Anterior cingulate cortex (tissue), 58 donors: ENCODE results near the gene LIPC.

Source experiments
- DNase-seq, 58 donors: peaks; one replicate each; lab custom pipeline; 2025; lab: John Stamatoyannopoulos, UW

The LIPC gene

GRCh38 chr15:58548308-58549012 lies 116.7 kb downstream of the LIPC start:
- DNase-seq = no peak

GRCh38 chr15:58549013-58549784 lies 117.4 kb downstream of the LIPC start:
- peak in 1 of 58 donors; percentile 20 for DNase-seq

DNA sequence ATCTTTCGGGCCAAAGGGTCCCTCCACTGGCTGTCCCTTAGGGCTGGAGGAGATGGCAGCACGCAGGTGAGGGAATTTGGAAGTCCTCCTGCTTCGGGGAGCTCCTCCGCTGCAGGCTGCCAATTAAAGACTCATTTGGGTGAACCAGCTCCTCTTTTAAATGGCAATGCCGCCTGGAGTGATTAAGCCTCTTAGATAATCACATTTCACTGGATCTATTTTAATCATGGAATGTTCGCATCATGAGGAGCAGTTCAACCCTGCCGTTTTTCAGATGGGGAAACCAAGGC lies 117.9 kb downstream of the LIPC start:
- DNase-seq = no peak

DNA sequence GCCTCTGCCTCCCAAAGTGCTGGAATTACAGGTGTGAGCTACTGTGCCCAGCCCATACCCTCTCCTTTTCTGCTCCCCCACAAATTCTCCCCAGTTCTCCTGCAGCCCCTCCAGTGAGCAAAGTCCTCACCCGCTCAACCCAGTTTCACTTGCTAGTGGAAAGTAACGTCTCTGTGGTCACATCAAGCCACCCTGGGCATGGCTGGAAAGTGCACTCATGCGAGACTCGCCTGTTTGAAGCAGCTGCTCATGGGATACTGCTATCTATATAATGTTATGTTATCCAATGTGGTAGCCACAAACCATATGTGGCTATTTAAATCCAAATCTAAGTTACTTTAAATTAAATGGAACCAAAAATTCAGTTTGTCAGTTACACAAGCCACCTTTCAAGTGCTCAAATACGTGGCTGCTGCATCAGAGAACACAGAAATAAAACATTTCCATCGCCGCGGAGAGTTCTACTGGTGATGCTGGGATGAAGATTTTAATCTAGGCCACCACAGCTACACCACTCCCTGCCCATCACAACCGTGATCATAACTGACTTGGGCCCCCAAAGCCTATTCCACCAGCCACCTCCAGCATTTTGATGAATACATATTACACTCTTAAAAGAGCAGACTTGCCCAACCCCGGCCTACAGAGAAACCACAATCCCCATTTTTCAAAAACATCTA lies 119.4 kb downstream of the LIPC start:
- peak in 2 of 58 donors; percentile 42 to 54 for DNase-seq

DNA sequence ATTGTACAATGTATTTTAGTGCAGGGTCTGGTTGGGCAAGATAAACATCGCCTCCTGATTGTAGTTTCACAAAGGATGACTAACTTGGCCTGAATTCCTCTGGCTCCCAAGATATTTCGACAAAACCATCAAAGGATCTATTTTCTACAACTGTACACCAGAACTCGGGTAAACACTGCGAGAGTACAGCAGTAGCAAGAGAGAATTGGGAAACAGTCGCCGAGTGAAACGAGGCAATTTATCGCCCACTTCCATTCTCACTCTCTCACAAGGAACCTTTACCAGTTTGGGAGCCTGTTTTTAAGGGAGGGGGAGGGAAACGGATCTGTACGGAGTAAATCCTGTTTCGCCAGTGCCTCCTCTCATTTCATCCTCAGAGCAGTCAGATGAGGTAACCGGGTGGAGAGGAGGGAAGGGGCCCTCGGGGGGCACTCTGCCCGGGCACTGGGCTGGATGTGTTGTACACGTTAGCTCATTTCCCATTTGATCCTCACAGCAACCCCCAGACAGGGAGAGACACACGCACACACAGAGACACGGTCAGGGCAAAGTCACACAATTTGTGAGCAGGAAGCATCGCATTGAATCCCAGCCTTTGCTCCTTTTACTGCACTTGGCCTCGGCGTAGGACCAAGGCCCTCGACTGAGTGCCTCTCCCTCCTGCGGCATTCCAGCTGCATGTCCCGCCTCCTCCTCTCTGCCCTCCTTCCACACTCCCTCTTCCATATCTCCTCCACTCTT lies 120.1 kb downstream of the LIPC start:
- peak in 13 of 58 donors; percentile 12 to 56 (median 34) for DNase-seq

- peak in 1 of 58 donors; percentile 14 for DNase-seq
Observed at GRCh38 chr15:58552505-58553364, 120.9 kb downstream of the LIPC start.

DNA sequence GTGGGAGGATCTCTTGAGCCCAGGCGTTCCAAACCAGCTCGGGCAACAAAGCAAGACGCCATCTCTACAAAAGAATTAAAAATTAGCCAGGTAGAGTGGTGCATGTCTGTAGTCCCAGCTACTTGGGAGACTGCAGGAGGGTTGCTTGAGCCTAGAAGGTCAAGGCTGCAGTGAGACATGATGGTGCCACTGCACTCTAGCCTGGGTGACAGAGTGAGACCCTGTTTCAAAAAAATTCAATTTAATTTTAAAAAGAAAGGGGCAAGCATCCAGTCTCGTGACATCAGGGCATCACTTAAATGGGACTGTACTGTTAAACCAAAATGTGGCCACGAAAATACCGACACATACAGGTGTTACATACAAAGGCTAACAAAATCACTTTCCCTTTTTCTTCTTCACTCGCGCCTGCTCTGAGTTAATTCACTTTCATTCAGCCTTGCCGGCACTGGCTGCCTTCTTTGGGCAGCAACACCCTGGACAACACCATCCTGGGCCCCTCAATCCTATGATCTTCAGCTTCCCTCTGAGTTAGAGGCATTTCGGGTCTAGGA lies 121.7 kb downstream of the LIPC start:
- DNase-seq = no peak

DNA sequence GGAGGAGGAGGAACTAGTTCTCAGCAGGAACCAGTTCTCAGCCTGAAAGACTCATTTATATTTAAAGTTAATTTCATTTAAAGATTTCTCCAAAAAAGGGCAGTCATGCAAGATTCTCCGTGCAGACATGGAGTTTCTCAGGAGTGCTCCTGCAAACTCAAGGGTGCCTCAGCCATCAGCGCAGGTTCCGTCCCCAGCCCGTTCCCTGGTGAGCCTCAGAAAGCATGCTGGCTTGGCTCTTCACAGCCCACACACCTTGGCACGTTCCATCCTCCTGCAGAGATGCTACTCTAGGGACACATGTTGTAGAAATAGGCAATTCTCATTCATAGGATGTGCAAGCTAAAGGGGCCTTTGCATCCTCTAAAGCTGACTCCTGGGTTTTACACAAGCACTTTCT lies 123.0 kb downstream of the LIPC start:
- DNase-seq = peak in 2 of 58 donors; percentile 14 to 16

DNA sequence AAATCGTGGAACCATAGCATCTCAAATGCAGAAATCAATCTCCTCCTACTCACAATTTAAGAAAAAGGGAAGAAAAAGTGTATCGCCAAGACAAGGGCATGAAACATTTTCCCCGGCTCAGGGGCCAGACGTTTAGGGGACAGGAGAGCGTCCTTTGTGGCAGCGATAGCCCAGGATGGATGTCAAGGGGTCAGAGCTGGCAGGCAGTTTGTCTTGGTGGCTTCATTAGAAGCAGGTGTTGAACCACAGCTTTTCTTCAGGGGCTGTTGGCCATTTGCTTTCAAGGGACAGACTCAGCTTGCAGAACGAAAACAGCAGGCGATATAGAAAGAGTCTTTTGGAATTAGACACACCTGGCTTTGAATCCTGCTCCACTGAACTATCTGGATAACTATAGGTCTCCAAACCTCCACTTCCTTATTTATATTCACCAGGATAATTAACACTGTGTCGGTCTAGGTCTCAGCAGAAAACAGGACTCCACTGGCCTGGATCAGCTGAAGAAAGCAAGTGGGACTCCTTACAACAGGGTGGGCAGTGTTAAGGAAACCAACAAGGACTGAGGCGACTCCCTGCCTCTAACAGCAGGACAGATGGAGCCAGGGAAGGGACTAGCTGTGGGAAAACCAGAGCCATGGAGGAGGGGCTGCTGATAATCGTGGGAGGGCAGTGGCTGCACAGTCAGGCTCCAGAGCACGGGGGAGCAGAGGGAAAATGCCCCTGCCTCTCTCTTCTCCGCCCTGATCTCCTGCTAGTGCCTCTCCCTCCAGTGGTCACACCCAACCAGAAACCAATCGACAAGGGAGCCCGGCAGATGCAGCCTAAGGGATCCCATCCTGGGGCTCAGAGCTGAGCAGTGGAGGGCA lies 123.6 kb downstream of the LIPC start:
- DNase-seq = no peak

DNA sequence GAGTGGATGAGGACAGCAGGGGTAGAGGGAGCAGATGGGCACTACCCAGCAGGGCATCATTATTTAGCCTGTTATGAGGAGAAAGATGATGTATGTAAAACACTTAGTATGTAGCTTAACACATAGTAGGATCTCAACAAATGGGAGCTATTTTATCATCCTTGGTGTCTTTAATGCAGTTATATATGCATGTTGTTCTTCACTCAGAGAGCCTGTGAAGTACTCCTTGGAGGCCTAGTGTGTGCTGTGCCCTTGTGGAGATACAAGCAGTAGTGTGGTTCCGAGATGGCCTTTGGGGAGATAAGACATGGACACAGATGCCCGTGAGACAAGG lies 124.2 kb downstream of the LIPC start:
- DNase-seq = no peak

DNA sequence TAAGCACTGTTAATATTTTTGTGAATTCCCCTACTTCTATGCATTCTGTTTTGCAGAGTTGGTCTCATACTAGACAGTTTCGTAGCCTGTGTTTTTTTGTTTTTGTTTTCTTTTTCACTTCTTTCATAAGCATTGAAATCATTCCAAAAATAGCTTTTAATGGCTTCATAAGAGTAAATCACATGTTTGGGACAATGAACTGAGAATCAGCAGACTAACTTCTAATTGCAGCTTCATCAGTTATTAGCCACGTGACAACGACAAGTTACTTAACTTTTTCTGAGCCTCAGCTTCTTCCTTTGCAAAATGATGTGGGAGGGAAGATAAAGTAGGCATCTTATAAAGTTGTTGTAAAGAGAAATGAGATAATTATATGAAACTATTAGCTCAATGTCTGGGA lies 124.8 kb downstream of the LIPC start:
- no peak for DNase-seq

DNA sequence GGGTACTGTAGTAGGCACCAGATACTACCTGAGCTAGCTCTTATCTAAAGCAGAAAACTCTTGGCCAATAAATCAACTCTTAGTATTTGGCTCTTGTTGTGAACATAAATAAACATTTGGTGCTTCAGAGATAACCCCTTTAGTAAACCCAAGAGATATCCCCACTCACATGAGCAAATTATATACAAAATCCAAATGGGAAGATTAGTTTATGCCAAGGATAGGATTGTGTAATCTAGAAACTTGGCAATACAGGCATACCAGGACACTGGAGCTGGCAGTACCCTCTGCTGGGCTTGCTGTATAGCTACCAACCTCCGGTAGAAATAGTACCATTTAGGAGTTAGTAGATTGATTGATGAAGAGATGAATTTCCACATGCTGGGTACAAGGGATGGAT lies 127.0 kb downstream of the LIPC start:
- no peak for DNase-seq

DNA sequence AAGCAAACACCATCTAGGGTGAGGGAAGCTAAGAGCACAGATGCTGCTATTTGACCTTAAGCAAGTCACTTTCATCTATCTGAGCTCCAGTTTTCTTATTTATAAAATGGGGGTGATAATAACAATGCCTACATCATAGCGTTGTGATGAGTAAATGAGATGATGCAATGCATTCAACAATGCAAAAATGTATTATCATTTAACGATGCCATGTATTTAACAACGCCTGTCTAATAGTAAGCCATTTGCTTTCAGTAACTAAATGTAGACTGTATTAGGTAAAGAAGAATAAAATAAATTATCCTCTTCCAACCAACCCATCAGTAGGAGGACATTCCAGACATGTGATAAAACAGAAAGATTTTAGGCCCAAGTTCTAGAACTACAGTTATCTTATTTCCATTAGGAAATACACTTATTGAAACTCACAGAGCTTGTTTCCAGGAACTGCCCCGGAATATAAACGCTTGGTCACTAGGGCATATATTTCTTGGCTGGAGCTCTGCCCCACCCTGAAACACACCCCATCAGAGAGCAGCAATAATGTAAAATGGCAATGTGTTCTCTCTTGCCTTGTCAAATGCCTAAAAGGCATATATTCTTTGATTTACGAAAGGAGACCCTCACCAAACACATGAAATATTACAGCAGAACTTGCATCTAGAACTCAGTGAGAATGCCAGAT lies 128.3 kb downstream of the LIPC start:
- DNase-seq = no peak

- no peak for DNase-seq
Observed at GRCh38 chr15:58561321-58561720, 129.5 kb downstream of the LIPC start.

DNA sequence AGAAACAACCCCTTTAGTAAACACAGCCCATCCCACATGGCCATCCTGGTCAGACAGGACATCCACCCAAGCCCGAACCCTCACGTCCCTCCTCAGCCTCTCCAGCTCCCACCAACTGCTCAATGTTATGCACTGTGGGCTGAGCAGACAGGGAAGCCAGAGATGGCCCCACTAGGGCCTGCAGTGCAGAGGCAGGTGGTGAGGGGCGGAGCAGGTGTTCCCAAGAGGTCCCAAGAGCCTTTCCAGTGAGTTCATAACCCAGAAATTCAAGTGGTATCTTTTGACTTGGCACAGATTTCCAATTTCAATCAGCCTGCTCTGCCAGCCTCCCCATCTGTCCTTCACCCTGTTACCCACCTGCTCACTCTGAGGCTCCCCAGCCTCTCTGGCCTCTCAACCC lies 130.3 kb downstream of the LIPC start:
- no peak for DNase-seq

GRCh38 chr15:58564981-58565380 lies 133.2 kb downstream of the LIPC start:
- no peak for DNase-seq

DNA sequence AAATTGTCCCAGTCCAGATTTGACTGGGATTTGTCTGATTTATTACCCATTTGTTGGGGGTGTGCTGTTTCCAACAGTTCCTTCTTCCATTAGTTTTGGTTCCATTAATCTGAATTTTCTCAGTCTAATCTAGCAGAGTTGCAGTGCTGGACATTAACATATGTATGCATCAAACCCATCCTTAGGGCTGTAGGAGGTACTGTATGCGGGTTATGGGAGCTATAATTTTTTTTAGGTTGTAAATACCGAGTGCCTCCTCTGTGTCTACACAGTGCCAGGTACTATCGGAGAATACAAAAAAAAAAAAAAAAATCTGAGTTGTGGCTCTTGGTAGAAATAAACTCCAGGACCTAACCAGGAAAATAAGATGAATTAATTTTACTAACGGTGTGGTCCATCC lies 133.8 kb downstream of the LIPC start:
- no peak for DNase-seq

DNA sequence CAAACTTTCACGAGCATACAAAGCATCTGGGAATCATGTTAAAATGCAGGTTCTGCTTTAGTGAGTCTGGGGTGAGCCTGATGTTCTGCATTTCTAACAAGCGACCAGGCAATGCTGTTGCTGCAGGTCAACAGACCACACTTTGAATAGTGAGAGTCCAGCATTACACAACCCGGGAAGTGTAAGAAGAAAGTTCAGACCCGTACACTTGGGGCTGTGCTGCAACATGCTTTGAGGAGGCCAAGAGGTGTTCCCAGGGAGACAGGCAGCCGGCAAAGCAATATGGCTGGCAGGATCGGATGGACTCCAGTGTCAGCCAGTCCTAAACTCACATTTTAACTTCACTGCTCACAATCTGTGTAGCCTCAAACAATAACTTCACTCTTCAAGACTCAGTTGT lies 134.2 kb downstream of the LIPC start:
- DNase-seq = no peak
